Astrocyte of the hippocampus (primary cell): Measurements from ENCODE around the gene KRT13.

Experiments
- DNase-seq: peaks from one replicate; pipeline ENCODE4 v3.0.0; 2011; ENCODE audit warnings: low read depth, low spot score

Gene KRT13

GRCh38 chr17:41520821-41521521 lies 15.6 kb upstream of the KRT13 start:
- DNase-seq = peak; percentile 39

GRCh38 chr17:41519501-41520224 lies 14.3 kb upstream of the KRT13 start:
- DNase-seq = peak; percentile 44

- peak; percentile 44 for DNase-seq
Measured at GRCh38 chr17:41518789-41519449, 13.5 kb upstream of the KRT13 start, which contains the start of gene KRT15. KRT15 (minus strand) TSS chr17:41518890; CDS start chr17:41518827, 63 bp downstream.

- DNase-seq = no peak
Measured at GRCh38 chr17:41518031-41518430, 12.6 kb upstream of the KRT13 start.

GRCh38 chr17:41516830-41517283 lies 11.4 kb upstream of the KRT13 start:
- DNase-seq = no peak

- DNase-seq = no peak
Measured at GRCh38 chr17:41516147-41516829, 10.9 kb upstream of the KRT13 start.

GRCh38 chr17:41513168-41513547 lies 7.7 kb upstream of the KRT13 start:
- DNase-seq = no peak

GRCh38 chr17:41512546-41513167 lies 7.2 kb upstream of the KRT13 start:
- no peak for DNase-seq

GRCh38 chr17:41511716-41512115 lies 6.3 kb upstream of the KRT13 start:
- no peak for DNase-seq

GRCh38 chr17:41511116-41511515 lies 5.7 kb upstream of the KRT13 start:
- DNase-seq = no peak

GRCh38 chr17:41510251-41511065 lies 5.0 kb upstream of the KRT13 start:
- DNase-seq = no peak

- peak; percentile 34 for DNase-seq
Measured at GRCh38 chr17:41507315-41507880, 2.0 kb upstream of the KRT13 start.

GRCh38 chr17:41505809-41506767 lies 676 bp upstream of the KRT13 start:
- DNase-seq = no peak

- DNase-seq = no peak
Measured at GRCh38 chr17:41504246-41504977, 1.0 kb downstream of the KRT13 start.

- no peak for DNase-seq
Measured at GRCh38 chr17:41503202-41503601, 2.2 kb downstream of the KRT13 start.

- DNase-seq = peak; percentile 18
Measured at GRCh38 chr17:41500131-41500911, 5.1 kb downstream of the KRT13 start.

GRCh38 chr17:41499714-41500113 lies 5.7 kb downstream of the KRT13 start:
- no peak for DNase-seq

GRCh38 chr17:41498276-41498675 lies 7.1 kb downstream of the KRT13 start:
- no peak for DNase-seq
